RCC 7860 (cell line): Measurements from ENCODE around the gene KDM1B.

Experiments used
- DNase-seq: peaks from one replicate; pipeline ENCODE4 v3.0.0-alpha.2; 2015; ENCODE audit warnings: low spot score
- FAIRE-seq: peaks from 2 replicates; lab custom pipeline; 2012; peaks lifted over from hg19 to GRCh38; lab: Jason Lieb, UNC

Gene KDM1B, protein sequence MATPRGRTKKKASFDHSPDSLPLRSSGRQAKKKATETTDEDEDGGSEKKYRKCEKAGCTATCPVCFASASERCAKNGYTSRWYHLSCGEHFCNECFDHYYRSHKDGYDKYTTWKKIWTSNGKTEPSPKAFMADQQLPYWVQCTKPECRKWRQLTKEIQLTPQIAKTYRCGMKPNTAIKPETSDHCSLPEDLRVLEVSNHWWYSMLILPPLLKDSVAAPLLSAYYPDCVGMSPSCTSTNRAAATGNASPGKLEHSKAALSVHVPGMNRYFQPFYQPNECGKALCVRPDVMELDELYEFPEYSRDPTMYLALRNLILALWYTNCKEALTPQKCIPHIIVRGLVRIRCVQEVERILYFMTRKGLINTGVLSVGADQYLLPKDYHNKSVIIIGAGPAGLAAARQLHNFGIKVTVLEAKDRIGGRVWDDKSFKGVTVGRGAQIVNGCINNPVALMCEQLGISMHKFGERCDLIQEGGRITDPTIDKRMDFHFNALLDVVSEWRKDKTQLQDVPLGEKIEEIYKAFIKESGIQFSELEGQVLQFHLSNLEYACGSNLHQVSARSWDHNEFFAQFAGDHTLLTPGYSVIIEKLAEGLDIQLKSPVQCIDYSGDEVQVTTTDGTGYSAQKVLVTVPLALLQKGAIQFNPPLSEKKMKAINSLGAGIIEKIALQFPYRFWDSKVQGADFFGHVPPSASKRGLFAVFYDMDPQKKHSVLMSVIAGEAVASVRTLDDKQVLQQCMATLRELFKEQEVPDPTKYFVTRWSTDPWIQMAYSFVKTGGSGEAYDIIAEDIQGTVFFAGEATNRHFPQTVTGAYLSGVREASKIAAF

GRCh38 chr6:18155150-18155863, at the start of gene KDM1B:
Gene KDM1B (plus strand): TSS chr6:18155422. CDS start chr6:18159896, 4,474 bp downstream.
- peak; percentile 93 for DNase-seq
- no peak for FAIRE-seq

DNA sequence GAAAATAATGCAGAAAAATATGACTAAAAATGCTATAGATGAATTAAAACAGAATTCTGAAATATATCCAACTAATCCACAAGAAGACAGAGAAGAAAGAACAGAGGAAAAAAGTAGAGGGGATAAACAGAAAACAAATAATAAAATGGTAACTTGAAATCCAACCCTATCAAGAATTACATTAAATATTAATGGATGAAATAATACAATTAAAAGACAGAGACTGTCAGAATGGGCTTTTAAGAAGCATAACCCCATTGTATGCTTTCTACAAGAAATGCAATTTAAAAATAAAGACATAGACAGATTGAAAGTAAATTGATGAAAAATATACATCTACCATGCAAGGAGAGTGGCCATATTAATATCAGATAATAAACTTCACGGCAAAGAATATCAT, 48.2 kb upstream of the KDM1B start:
- FAIRE-seq (no peak), DNase-seq (no peak)

GRCh38 chr6:18110162-18110561, 45.1 kb upstream of the KDM1B start:
- DNase-seq (no peak), FAIRE-seq (no peak)

GRCh38 chr6:18115356-18115755, 39.9 kb upstream of the KDM1B start:
- DNase-seq (peak; percentile 77), FAIRE-seq (peak; percentile 89)

GRCh38 chr6:18117136-18117535, 38.1 kb upstream of the KDM1B start:
- DNase-seq (no peak), FAIRE-seq (no peak)

- DNase-seq: no peak
- no peak for FAIRE-seq
Observed at GRCh38 chr6:18118330-18118729, 36.9 kb upstream of the KDM1B start.

- FAIRE-seq: no peak
Observed at GRCh38 chr6:18119236-18119635, 36.0 kb upstream of the KDM1B start.

GRCh38 chr6:18121580-18122127, 33.6 kb upstream of the KDM1B start:
- DNase-seq (no peak), FAIRE-seq (no peak)

More at GRCh38 chr6:18119236-18119635, 36.0 kb upstream of the KDM1B start:
- no peak for DNase-seq

GRCh38 chr6:18122128-18123093, 32.8 kb upstream of the KDM1B start, which contains the start of gene NHLRC1:
Gene NHLRC1 (minus strand): TSS chr6:18122677. CDS start chr6:18122606, 71 bp downstream.
- FAIRE-seq (no peak), DNase-seq (peak; percentile 9)

DNA sequence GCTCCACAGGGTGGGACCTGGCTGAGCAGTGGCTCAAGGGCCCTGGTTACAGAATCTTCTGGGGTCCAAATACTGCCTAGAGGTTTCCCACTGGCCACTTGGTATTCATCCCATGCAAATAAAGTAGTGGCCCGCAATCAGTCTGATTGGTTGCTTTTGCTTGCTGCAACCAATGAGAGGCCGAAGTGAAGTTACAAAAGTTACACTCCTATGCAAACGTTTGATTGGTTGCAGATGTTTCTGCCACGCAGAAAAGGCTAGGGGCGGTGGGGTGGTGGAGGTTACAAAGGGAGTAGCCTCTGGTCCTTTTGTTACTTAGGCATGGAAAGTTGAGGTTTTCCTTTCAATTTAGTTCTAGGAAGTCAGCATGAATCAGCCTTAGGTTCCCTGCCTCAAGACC, 29.1 kb upstream of the KDM1B start:
- no peak for FAIRE-seq

DNA sequence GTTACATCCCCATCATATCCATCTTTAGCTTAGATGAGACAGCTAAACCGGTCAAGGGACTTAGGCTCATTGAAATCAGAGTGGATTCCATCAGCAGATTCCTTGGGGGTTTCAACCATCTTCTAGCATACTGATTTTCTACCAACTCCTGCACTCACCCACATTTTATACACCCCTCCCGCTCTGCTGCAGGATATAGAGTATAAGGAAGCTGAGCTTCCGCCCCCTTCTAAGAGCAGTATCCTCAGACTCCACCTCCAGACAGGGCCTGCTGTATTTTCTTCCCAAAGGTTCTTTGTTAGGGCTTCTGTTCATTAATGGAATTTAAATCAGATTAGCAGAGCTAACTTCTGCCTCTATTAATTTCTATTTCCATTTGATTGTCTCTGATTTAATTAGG, 22.9 kb upstream of the KDM1B start:
- FAIRE-seq (no peak), DNase-seq (no peak)

More for the DNA sequence above, 29.1 kb upstream of the KDM1B start:
- DNase-seq: no peak

- FAIRE-seq: no peak
- no peak for DNase-seq
Observed at GRCh38 chr6:18135171-18135570, 20.1 kb upstream of the KDM1B start.

GRCh38 chr6:18136260-18136659, 19.0 kb upstream of the KDM1B start:
- DNase-seq (no peak), FAIRE-seq (no peak)

- DNase-seq (no peak), FAIRE-seq (no peak)
Observed at GRCh38 chr6:18138906-18139305, 16.3 kb upstream of the KDM1B start.

- no peak for DNase-seq
- no peak for FAIRE-seq
Observed at GRCh38 chr6:18139935-18140621, 15.1 kb upstream of the KDM1B start.

GRCh38 chr6:18141805-18142590, 13.2 kb upstream of the KDM1B start:
- no peak for FAIRE-seq

DNA sequence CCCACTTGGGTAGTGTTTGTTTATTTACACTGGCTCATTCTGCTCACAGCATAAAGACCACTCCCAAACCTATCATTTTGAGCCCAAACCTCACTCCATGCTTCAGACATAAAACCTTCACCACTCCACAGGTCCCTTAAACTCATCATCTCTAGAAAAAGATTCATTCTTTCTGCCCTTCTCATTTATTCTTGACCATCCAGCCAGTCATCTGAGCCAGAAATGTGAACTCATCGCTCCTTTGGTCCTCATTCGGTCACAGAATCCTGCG, 12.7 kb upstream of the KDM1B start:
- FAIRE-seq: no peak
- no peak for DNase-seq

More at GRCh38 chr6:18141805-18142590, 13.2 kb upstream of the KDM1B start:
- no peak for DNase-seq

- peak; percentile 95 for FAIRE-seq
- peak; percentile 79 for DNase-seq
Observed at GRCh38 chr6:18147160-18147559, 8.1 kb upstream of the KDM1B start.
